ENCODE data around the gene CDADC1.

CDADC1 gene

DNA sequence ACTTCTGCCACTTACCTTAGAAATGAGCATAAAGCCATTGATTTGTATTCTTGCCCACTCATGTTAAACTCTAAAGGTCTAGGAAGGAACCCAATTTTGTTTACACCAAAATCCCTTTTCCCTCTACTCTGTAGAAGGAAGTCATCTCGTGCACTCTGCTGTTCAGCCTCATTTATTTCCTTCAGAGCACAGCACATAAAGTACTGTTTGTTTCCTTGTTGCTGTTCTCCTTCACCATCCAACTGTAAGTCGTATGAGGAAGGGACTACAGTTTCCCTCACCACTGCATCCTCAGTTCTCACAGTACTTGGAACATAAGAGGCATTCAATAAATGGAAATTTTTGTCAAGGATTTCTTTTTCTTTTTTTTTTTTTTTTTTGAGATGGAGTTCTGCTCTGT is 24.6 kb downstream of the CDADC1 start:
- no peak overlapping the region for H3K9ac ChIP-seq (ENCODE audit: low read length)
- H3K79me2 ChIP-seq (ENCODE audit: insufficient read depth, low read length), result no peaks in the 10 kb centered on the region
- no peak overlapping the region for H3K4me2 ChIP-seq (ENCODE audit: low read depth, low read length, poor library complexity, severe bottlenecking)
- no peaks in the 10 kb centered on the region for H3K9me2 ChIP-seq (replicated peaks; ENCODE audit: insufficient read depth, low read length)
- H3F3A ChIP-seq (ENCODE audit: insufficient read depth), result no peaks in the 10 kb centered on the region
- H3K27ac ChIP-seq (ENCODE audit: low read depth, low read length), result no peak overlapping the region
- no peaks in the 10 kb centered on the region for H3K27me3 ChIP-seq (ENCODE audit: low read length)
- TF ChIP-seq, protein P1, sequence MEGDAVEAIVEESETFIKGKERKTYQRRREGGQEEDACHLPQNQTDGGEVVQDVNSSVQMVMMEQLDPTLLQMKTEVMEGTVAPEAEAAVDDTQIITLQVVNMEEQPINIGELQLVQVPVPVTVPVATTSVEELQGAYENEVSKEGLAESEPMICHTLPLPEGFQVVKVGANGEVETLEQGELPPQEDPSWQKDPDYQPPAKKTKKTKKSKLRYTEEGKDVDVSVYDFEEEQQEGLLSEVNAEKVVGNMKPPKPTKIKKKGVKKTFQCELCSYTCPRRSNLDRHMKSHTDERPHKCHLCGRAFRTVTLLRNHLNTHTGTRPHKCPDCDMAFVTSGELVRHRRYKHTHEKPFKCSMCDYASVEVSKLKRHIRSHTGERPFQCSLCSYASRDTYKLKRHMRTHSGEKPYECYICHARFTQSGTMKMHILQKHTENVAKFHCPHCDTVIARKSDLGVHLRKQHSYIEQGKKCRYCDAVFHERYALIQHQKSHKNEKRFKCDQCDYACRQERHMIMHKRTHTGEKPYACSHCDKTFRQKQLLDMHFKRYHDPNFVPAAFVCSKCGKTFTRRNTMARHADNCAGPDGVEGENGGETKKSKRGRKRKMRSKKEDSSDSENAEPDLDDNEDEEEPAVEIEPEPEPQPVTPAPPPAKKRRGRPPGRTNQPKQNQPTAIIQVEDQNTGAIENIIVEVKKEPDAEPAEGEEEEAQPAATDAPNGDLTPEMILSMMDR (IDR thresholded peaks at IDR 0.05; ENCODE audit: insufficient read depth, low read length, poor library complexity, severe bottlenecking), result no peak
- no peak for TF ChIP-seq EZH2phosphoT487 (conservative IDR thresholded peaks at IDR 0.05; ENCODE audit: low read length)
- H3K36me3 ChIP-seq (ENCODE audit: low read length), result no peaks in the 10 kb centered on the region
- H4K20me1 ChIP-seq (ENCODE audit: low read depth, low read length), result no peaks in the 10 kb centered on the region
- H3K4me3 ChIP-seq (ENCODE audit: insufficient read depth, low read length, poor library complexity, severe bottlenecking), result no peak overlapping the region
- H2AFZ ChIP-seq (ENCODE audit: low read depth, low read length, severe bottlenecking), result no peak overlapping the region
- no peaks in the 10 kb centered on the region for H3K9me3 ChIP-seq (ENCODE audit: insufficient read depth, low read length)

DNA sequence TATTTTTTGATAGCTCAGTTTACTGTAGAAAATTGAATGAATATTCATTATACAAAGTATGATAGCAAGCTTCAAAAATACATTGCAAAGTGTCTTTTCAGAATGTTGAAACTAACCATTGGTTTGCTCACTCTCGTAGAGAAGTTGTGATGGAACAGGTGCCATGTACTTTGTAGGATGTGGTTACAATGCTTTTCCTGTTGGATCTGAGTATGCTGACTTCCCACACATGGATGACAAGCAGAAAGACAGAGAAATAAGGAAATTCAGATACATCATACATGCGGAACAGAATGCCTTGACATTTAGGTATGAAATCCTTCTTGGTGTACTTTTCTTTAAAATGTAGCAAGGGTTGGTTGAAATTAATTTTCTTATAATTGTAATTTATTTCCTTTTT is 30.5 kb downstream of the CDADC1 start:
- H3K79me2 ChIP-seq (ENCODE audit: insufficient read depth, low read length), result no peaks in the 10 kb centered on the region
- no peaks in the 10 kb centered on the region for H3K9me2 ChIP-seq (replicated peaks; ENCODE audit: insufficient read depth, low read length)
- H3K36me3 ChIP-seq (ENCODE audit: low read length), result no peaks in the 10 kb centered on the region
- H3K9ac ChIP-seq (ENCODE audit: low read length), result no peak overlapping the region
- TF ChIP-seq, protein P1 (IDR thresholded peaks at IDR 0.05; ENCODE audit: insufficient read depth, low read length, poor library complexity, severe bottlenecking), result no peak
- TF ChIP-seq EZH2phosphoT487 (conservative IDR thresholded peaks at IDR 0.05; ENCODE audit: low read length), result no peak
- H3K27ac ChIP-seq (ENCODE audit: low read depth, low read length), result no peak overlapping the region
- H3K27me3 ChIP-seq (ENCODE audit: low read length), result no peaks in the 10 kb centered on the region
- H3K9me3 ChIP-seq (ENCODE audit: insufficient read depth, low read length), result no peaks in the 10 kb centered on the region
- no peak overlapping the region for H2AFZ ChIP-seq (ENCODE audit: low read depth, low read length, severe bottlenecking)
- no peak overlapping the region for H3K4me3 ChIP-seq (ENCODE audit: insufficient read depth, low read length, poor library complexity, severe bottlenecking)
- H4K20me1 ChIP-seq (ENCODE audit: low read depth, low read length), result no peaks in the 10 kb centered on the region
- H3K4me2 ChIP-seq (ENCODE audit: low read depth, low read length, poor library complexity, severe bottlenecking), result no peak overlapping the region
- H3F3A ChIP-seq (ENCODE audit: insufficient read depth), result no peaks in the 10 kb centered on the region; the same call in 1 of the 2 replicates

DNA sequence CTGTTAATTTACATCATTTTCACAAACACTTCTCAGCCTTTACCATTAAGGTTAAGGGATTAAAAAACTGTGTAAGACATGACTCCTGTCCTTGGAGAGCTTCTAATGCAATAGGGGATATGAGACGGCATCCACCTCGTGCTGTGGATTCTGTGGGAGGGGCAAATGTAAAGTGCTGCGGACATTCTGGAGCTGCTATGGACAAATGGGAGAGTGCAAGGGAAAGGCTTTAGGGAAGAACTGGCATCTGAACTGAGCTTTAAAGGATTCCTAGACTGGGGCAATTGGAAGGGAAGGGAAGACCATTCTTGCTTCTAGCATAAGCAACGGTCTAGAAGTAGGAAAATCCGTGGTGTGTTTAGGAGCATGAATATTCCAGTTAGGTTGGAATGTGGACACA is 31.4 kb downstream of the CDADC1 start:
- Histone ChIP-seq H3K27ac (ENCODE audit: low read depth, low read length) (no peak overlapping the region), H3K27me3 (ENCODE audit: low read length) (no peaks in the 10 kb centered on the region), H3K4me3 (ENCODE audit: insufficient read depth, low read length, poor library complexity, severe bottlenecking) (no peak overlapping the region), H3K36me3 (ENCODE audit: low read length) (no peaks in the 10 kb centered on the region), H3K9me2 (replicated peaks; ENCODE audit: insufficient read depth, low read length) (no peaks in the 10 kb centered on the region), H3K9me3 (ENCODE audit: insufficient read depth, low read length) (no peaks in the 10 kb centered on the region), H3K4me2 (ENCODE audit: low read depth, low read length, poor library complexity, severe bottlenecking) (no peak overlapping the region), H4K20me1 (ENCODE audit: low read depth, low read length) (no peaks in the 10 kb centered on the region), H3K9ac (ENCODE audit: low read length) (no peak overlapping the region), H3F3A (ENCODE audit: insufficient read depth) (no peaks in the 10 kb centered on the region; the same call in 1 of the 2 replicates), H3K79me2 (ENCODE audit: insufficient read depth, low read length) (no peaks in the 10 kb centered on the region), H2AFZ (ENCODE audit: low read depth, low read length, severe bottlenecking) (no peak overlapping the region)
- TF ChIP-seq, protein P1 (IDR thresholded peaks at IDR 0.05; ENCODE audit: insufficient read depth, low read length, poor library complexity, severe bottlenecking), result no peak
- TF ChIP-seq EZH2phosphoT487 (conservative IDR thresholded peaks at IDR 0.05; ENCODE audit: low read length), result no peak
